Right cardiac atrium (tissue), 5 donors: ENCODE measurements around the gene MYLK2. TPM values are rescaled to one million over a fixed set of nuclear protein-coding genes. Genes with fewer than 3 reads are reported as not detected.
"Not testable (repeated sequence)": the region's sequence is repeated elsewhere in the genome, so short reads cannot be mapped to it uniquely, and the experiment has no call there.

Source experiments
- ATAC-seq, 2 donors: fragments of 200-7000 bp; cut with Tn5 transposase; one replicate each; pipeline versions ENCODE4 v1.8.0 to v1.9.1; 2020; ENCODE audit warnings: moderate library complexity in 2 of 2, mild to moderate bottlenecking in 1 of 2
- DNase-seq, 3 donors: peaks; one replicate each; pipeline ENCODE4 v3.0.0-alpha.2; 2020
- H3K27ac ChIP-seq: one replicate; pipeline ENCODE4 v1.5.1; 2013; ENCODE audit warnings: mild to moderate bottlenecking, low read length, control low read depth, moderate library complexity
- H3K27me3 ChIP-seq: one replicate; pipeline ENCODE4 v1.6.1; 2013; ENCODE audit not compliant: control insufficient read depth, insufficient read depth
- H3K4me1 ChIP-seq: one replicate; pipeline ENCODE4 v1.6.1; 2013; ENCODE audit warnings: low read length; ENCODE audit not compliant: control insufficient read depth, insufficient read depth
- H3K4me3 ChIP-seq: one replicate; pipeline ENCODE4 v1.5.1; 2013; ENCODE audit warnings: low read length, control low read depth
- H3K9me3 ChIP-seq: one replicate; pipeline ENCODE4 v1.6.1; 2013; ENCODE audit warnings: low read length; ENCODE audit not compliant: control insufficient read depth
- WGBS: extraction: QIAGEN DNeasy Blood & Tissue Kit; methylation state at CpG from one replicate; pipeline ENCODE4 v1.1.7; 2013; 5-methylcytosine and 5-hydroxymethylcytosine counted together
- intact Hi-C, 4 donors: fragments of 100-400 bp; cut with DNase I; formaldehyde crosslinking; loops; one replicate each; pipeline versions ENCODE4 v1.11.0 to v1.14.0; 2022 to 2023
- polyA plus RNA-seq: library from polyadenylated mRNA; stranded (reverse); fragments of 200-250 nt; gene quantifications from one replicate; pipeline ENCODE4 v1.2.3, GENCODE V29; 2013
- total RNA-seq, 4 donors: library from RNA; stranded (reverse); fragmentation: NEBNext Ultra II Directional; extraction: Animal tissue kit (Norgen Biotek cat#: 25700); gene quantifications; one replicate each; pipeline ENCODE4 v1.2.1, GENCODE V29; 2021
- donor health status: healthy with polysubstance abuse.
- donor health status: DM: no; HTN: yes; CAD: no.
- donor health status: DM: no; HTN: no; CAD: no.
- donor health status: DM: no; HTN: yes; CAD: no; lungs with severe emphysema.
- donor health status: DM: yes; HTN: yes; CAD: no.

The MYLK2 gene
- total and polyA plus RNA-seq, 5 donors: 0.51 to 2.0 (median 0.68) TPM

DNA sequence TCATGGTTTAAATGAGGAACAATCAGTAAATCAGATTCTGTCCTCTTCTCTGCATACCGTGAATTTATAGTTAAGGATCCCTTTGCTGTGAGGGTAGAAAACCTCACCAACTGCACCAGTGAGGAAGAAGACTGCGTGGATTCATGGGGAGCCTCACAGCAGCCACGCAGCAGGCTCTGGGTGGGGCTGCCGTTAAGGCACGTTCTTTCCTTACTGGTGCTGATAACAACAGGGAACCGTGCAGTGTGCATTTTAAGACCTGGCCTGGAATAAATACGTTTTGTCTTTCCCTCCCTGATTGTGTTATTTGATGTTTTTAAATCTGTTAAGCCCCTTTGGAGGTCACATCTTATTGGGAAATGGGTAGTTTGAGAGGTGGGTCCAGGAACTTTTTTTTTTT, 17.6 kb upstream of the MYLK2 start:
- H3K9me3 ChIP-seq: no peaks in the 10 kb centered on the region
- WGBS: 60% methylated on average over 7 of the region's 7 CpGs
- DNase-seq (no peak), ATAC-seq (peak in 1 of 2 donors; percentile 51)
- no peaks in the 10 kb centered on the region for H3K27me3 ChIP-seq
- H3K27ac ChIP-seq: no peak overlapping the region
- no peak overlapping the region for H3K4me3 ChIP-seq
- H3K4me1 ChIP-seq: peaks cover 2% of the 10 kb centered on the region
- intact Hi-C loops: loop anchor here in 1 of 4 donors (10.0 kb wide), 1 partner anchor 57 kb away; no protein-coding TSS in a partner anchor

DNA sequence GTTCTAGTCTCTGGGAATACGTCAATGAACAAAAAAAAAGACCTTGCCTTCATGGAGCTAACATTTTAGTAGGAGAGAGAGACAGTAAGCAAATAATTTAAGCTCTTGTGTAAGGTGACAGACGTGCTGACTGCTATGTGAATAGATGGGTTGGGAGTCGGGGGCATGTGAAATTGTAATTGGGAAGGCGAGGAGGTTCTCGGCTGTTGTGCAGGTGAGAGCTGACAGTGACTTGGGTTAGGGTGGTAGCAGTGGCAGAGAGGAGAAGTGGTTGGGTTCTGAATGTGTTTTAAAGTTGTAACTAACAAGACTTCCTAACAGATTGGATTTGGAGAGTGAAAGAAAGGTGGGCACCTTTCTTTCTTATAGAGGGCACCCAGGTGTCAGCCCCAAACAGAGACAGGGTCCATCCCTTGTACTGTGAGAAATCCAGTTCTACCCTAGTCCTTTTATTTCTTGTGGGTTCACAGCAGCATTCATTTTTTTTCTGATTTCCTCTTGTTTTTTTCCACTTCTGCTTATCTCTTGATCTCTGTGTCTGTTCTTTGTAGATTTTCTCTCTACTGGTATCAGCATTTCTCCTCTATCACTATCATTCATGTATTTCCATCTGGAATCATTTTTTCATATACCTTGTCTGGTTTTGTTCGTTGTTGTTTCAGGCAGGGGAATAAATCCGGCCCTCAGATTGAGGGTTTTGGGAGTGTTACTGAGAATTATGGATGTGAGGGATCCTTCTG, 15.4 kb upstream of the MYLK2 start:
- DNase-seq (no peak), ATAC-seq (no peak)
- Histone ChIP-seq H3K27me3 (no peaks in the 10 kb centered on the region), H3K9me3 (no peaks in the 10 kb centered on the region), H3K4me3 (no peak overlapping the region), H3K4me1 (peaks cover 5% of the 10 kb centered on the region), H3K27ac (no peak overlapping the region)
- 93% methylated on average over 7 of the region's 7 CpGs for WGBS
- intact Hi-C loops: loop anchor here in 1 of 4 donors (10.0 kb wide), 1 partner anchor 59 kb away; no protein-coding TSS in a partner anchor

GRCh38 chr20:31806564-31807355, 12.4 kb upstream of the MYLK2 start:
- Histone ChIP-seq H3K4me3 (no peak overlapping the region), H3K27ac (peak overlapping the region; percentile 58), H3K27me3 (no peaks in the 10 kb centered on the region), H3K9me3 (no peaks in the 10 kb centered on the region), H3K4me1 (peaks cover 11% of the 10 kb centered on the region)
- no peak for DNase-seq
- WGBS: 74% methylated on average over 8 of the region's 8 CpGs
- peak; percentile 47 to 71 for ATAC-seq
- intact Hi-C loops: loop anchor here in 1 of 4 donors (10.0 kb wide), 1 partner anchor 62 kb away; no protein-coding TSS in a partner anchor

- H3K9me3 ChIP-seq: no peaks in the 10 kb centered on the region
- H3K4me1 ChIP-seq: peaks cover 16% of the 10 kb centered on the region
- no peak overlapping the region for H3K4me3 ChIP-seq
- intact Hi-C loops: loop anchor here in 1 of 4 donors (10.0 kb wide), 1 partner anchor 64 kb away; no protein-coding TSS in a partner anchor
- no peak for DNase-seq
- WGBS: 88% methylated on average over 3 of the region's 3 CpGs
- no peaks in the 10 kb centered on the region for H3K27me3 ChIP-seq
- no peak for ATAC-seq
- H3K27ac ChIP-seq: no peak overlapping the region
These were observed 10.7 kb upstream of the MYLK2 start for GRCh38 chr20:31808481-31808880.

- no peaks in the 10 kb centered on the region for H3K9me3 ChIP-seq
- no peak overlapping the region for H3K4me3 ChIP-seq
- 69% methylated on average over 3 of the region's 3 CpGs for WGBS
- H3K4me1 ChIP-seq: peaks cover 16% of the 10 kb centered on the region
- H3K27me3 ChIP-seq: no peaks in the 10 kb centered on the region
- intact Hi-C loops: loop anchor here in 1 of 4 donors (10.0 kb wide), 1 partner anchor 65 kb away; no protein-coding TSS in a partner anchor
- no peak overlapping the region for H3K27ac ChIP-seq
- DNase-seq (no peak), ATAC-seq (no peak)
These were observed 9.5 kb upstream of the MYLK2 start for GRCh38 chr20:31809661-31810060.

DNA sequence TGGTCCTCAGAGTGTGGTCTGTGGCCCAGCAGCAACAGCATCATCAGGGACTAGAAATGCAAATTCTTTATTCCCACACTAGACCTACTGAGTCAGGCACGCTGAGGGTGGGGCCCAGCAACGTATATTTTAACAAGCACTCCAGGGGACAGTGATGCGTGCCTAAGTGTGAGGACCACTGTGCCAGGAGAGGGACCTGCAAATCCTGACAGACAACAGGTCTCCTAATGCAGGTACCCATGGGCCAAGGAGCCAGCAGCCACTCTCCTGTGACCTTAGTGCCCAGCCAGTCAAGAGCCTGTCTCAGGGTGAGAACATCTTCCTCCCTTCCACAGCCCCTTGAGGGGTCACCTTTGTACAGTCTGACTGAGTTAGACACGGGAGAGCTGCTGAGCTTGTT, 8.0 kb upstream of the MYLK2 start:
- intact Hi-C loops: no loop called here
- Histone ChIP-seq H3K4me3 (no peak overlapping the region), H3K9me3 (no peaks in the 10 kb centered on the region), H3K27me3 (no peaks in the 10 kb centered on the region), H3K4me1 (peaks cover 18% of the 10 kb centered on the region), H3K27ac (peak overlapping the region; percentile 85)
- no peak for ATAC-seq
- WGBS: 76% methylated on average over 4 of the region's 4 CpGs
- no peak for DNase-seq

GRCh38 chr20:31811796-31812728, 7.1 kb upstream of the MYLK2 start:
- 31% methylated on average over 15 of the region's 15 CpGs for WGBS
- intact Hi-C loops: no loop called here
- no peaks in the 10 kb centered on the region for H3K9me3 ChIP-seq
- H3K4me3 ChIP-seq: no peak overlapping the region
- ATAC-seq: peak; percentile 27 to 46
- H3K27me3 ChIP-seq: no peaks in the 10 kb centered on the region
- peak in 1 of 3 donors; percentile 54 for DNase-seq
- peak overlapping the region; percentile 85 for H3K27ac ChIP-seq
- H3K4me1 ChIP-seq: peaks cover 13% of the 10 kb centered on the region

DNA sequence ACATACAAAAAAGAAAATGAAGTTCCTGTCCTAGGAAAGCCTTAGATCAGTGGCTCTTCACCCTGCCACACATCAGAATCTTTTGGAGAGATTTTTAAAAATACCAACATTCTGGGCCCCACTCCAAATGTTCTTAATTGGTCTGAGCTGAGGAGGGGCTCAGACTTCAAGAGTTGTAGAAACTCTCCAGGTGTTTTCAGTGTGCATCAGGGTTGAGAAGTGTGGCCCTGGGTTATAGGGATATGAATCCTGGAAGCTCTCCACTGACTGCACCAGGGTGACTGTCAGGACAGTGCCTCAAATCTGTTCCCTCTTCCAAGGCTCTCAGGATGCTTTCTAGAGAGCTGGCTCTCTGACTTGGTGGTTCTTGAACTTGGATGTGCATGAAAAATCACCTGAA, 5.5 kb upstream of the MYLK2 start:
- H3K27me3 ChIP-seq: no peaks in the 10 kb centered on the region
- intact Hi-C loops: no loop called here
- no peak for DNase-seq
- H3K27ac ChIP-seq: no peak overlapping the region
- H3K4me3 ChIP-seq: no peak overlapping the region
- no peak for ATAC-seq
- peaks cover 13% of the 10 kb centered on the region for H3K4me1 ChIP-seq
- H3K9me3 ChIP-seq: no peaks in the 10 kb centered on the region

GRCh38 chr20:31814142-31814541, 5.0 kb upstream of the MYLK2 start:
- peaks cover 13% of the 10 kb centered on the region for H3K4me1 ChIP-seq
- H3K27me3 ChIP-seq, intact Hi-C loops, ATAC-seq, DNase-seq, H3K27ac ChIP-seq, H3K4me3 ChIP-seq, H3K9me3 ChIP-seq: not testable (repeated sequence)
- WGBS: 84% methylated on average over 7 of the region's 7 CpGs

GRCh38 chr20:31815408-31816188, 3.6 kb upstream of the MYLK2 start:
- peak; percentile 13 to 36 for ATAC-seq
- Histone ChIP-seq H3K4me3 (no peak overlapping the region), H3K9me3 (no peaks in the 10 kb centered on the region), H3K4me1 (peaks cover 13% of the 10 kb centered on the region), H3K27me3 (no peaks in the 10 kb centered on the region), H3K27ac (no peak overlapping the region)
- WGBS: 32% methylated on average over 9 of the region's 9 CpGs
- DNase-seq: no peak
- intact Hi-C loops: no loop called here
